PFSK-1 (cell line): ENCODE data around the gene ATF1.

ENCODE experiments used
- POLR2AphosphoS5 ChIP-seq: IDR thresholded peaks from 2 replicates; pipeline ENCODE4 v1.6.1; 2012; ENCODE audit warnings: low read depth, mild to moderate bottlenecking, control low read depth, low read length, moderate library complexity
- REST ChIP-seq, 2 experiments: IDR thresholded peaks; 2 replicates each; pipeline versions ENCODE4 v1.6.1 to v1.8.0; 2011 to 2012; ENCODE audit warnings: low read depth in 2 of 2, low read length in 2 of 2, control low read depth in 1 of 2, inconsistent platforms in 1 of 2, mild to moderate bottlenecking in 1 of 2, moderate library complexity in 1 of 2; ENCODE audit not compliant: insufficient read depth in 1 of 2
- SIN3A ChIP-seq: IDR thresholded peaks from 2 replicates; pipeline ENCODE4 v1.6.1; 2012; ENCODE audit warnings: mild to moderate bottlenecking, low read length, moderate library complexity, borderline replicate concordance; ENCODE audit not compliant: insufficient read depth
- TAF1 ChIP-seq: IDR thresholded peaks from 2 replicates; pipeline ENCODE4 v1.6.1; 2012; ENCODE audit warnings: low read length, control low read depth, borderline replicate concordance; ENCODE audit not compliant: insufficient read depth

GRCh38 chr12:50786498-50787231 is 22.8 kb downstream of the ATF1 start:
- TF ChIP-seq POLR2AphosphoS5 (no peak), TAF1 (no peak), REST (IDR thresholded peaks at IDR 0.05; ENCODE audit: insufficient read depth in 1 of 2, low read depth in 2 of 2, low read length in 2 of 2) (no peak), SIN3A (no peak)
